Hepatocyte (in vitro differentiated cells): ENCODE results near the gene FAM20C.

Source experiments
- EZH2phosphoT487 ChIP-seq: fragments of 200-600 bp; sonication (generic); IDR thresholded peaks from one replicate; pipeline ENCODE4 v1.6.1; 2018; ENCODE audit warnings: antibody characterized with exemption, mild to moderate bottlenecking, low read depth, moderate library complexity; ENCODE audit not compliant: unreplicated experiment, severe bottlenecking
- TF ChIP-seq, protein P1 (sequence below): fragments of 200-600 bp; sonication (generic); IDR thresholded peaks from 2 replicates; pipeline ENCODE4 v1.5.1; 2016; ENCODE audit warnings: antibody characterized with exemption, mild to moderate bottlenecking; ENCODE audit not compliant: poor library complexity

DNA sequence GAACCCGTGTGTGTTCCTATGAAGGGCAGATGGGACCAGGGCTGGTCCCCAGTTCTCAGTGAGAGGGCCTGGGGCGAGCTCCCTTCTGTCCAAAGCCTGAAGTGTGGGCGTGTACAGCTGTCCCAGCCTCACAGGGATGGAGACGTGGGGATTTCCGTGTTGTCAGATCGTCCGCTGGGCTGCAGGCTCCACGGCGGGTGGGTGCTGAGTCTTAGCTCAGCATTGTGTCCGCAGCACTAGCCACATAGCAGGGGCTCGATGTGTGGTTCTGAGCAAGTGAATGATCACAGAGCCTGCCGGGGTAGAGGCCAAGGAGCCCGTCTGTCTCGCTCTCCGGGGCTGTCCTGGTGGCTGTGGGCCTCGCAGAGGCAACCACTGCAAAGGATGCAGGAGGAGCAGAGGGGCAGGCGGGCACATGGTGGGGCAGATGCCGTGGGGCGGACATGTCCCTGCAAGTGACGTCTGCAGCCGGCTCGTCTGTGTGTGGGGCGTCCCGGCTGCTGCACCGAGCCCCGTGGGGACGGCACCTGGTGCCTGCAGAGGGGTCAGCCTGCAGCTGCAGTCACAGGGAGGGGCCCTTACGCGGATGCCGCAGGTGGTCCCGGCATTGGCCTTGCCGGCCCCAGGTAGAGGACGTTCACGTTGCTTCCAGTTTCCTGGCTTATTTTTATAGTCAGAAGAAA, 30.9 kb downstream of the FAM20C start:
- TF ChIP-seq, protein P1, sequence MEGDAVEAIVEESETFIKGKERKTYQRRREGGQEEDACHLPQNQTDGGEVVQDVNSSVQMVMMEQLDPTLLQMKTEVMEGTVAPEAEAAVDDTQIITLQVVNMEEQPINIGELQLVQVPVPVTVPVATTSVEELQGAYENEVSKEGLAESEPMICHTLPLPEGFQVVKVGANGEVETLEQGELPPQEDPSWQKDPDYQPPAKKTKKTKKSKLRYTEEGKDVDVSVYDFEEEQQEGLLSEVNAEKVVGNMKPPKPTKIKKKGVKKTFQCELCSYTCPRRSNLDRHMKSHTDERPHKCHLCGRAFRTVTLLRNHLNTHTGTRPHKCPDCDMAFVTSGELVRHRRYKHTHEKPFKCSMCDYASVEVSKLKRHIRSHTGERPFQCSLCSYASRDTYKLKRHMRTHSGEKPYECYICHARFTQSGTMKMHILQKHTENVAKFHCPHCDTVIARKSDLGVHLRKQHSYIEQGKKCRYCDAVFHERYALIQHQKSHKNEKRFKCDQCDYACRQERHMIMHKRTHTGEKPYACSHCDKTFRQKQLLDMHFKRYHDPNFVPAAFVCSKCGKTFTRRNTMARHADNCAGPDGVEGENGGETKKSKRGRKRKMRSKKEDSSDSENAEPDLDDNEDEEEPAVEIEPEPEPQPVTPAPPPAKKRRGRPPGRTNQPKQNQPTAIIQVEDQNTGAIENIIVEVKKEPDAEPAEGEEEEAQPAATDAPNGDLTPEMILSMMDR, result no peak
- no peak for TF ChIP-seq EZH2phosphoT487
